ENCODE results near the gene KRTAP6-3. TPM values are rescaled to one million over a fixed set of nuclear protein-coding genes. Genes with fewer than 3 reads are reported as not detected.

KRTAP6-3 gene, protein sequence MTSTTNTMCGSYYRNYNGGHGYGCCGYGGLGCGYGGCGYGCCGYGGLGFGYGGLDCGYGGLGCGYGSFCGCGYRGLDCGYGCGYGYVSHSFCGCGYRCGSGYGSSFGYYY
- not detected for total RNA-seq

DNA sequence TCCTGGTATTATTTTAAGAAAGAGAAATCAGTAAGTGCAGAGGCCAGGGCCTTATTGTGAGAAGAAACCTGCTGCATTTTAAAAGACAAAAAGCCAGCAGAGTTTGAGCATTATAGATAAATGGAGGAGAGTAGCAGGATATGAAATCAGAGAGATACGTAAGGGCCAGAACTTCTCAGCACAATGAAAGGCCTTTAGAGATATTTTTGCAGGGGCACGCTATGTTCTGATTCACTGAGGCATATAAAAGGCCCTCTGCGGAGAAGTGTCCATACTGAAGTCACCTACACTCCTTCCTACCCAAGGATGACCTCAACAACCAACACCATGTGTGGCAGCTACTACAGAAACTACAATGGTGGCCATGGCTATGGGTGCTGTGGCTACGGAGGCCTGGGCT, at the start of gene KRTAP6-3:
Gene KRTAP6-3 (plus strand): TSS at position 301 of the 400 bp plus-strand sequence. CDS start 6 bp downstream, at position 307.
- no peak for DNase-seq

DNA sequence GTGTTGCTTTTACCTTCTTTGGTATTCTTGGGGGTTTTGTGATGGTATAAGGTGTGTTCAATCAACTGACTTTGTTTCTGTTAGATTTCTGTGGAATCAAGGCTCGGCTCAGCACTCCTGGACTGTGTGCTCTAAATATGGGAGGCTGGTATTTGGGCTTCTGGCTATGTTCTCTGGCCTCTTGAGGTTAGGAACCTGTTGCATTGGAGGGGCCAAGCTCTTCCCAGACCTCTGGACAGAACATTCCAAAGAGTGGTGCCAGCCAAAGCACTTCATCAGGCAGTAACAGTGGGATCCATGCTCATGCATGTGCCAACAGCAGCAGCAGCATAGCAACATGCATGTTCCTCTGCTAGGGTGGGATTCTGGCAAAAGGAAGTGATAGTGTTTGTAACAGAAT, 39.5 kb upstream of the KRTAP6-3 start:
- no peak for DNase-seq

DNA sequence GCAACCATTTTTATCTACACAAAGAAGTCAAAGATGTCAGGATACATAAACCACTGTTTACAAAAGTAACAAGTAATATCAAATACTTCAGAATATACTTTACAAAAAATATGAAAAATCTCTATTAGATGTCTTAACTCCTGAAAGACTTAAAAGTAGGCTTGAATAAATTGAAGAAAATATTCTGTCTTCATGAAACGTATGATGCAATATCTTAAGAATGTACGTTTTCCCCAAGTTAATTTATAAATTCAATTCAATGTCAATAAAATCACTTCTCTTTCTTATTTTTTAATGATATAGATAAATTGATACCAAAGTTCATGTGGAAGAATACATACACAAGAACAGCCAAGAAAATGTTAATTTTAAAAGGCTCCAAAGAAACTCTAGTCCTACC, 37.1 kb upstream of the KRTAP6-3 start:
- DNase-seq, result no peak

DNA sequence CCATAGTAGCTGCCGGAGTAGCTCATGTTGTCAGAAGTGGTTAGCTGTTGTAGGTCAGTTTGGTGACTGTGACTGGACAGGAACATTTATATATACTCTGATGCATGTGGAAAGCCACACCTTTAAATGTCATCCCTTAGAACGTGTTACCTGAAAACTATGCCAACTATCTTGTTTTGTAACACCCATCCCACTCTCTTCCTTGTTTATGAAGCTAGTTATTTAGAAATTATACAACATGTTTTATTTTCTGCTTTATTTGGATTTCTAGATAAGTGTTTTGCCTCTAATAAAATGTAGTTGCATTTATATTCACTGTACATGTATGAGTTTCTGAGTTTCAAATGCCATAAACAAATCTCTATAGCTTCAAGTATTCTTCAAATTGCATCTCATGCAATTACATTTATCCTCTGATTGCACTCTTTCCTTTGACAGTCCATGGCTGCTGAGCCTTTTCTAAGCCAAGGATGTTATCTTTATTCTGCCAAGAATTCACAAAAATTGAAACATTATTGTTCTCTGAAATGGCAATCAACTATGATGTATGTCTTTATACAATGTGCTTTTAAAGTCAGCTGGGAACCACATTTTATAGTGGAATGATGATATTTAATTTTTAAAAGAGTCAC, 30.9 kb upstream of the KRTAP6-3 start, which contains the start of gene KRTAP19-7:
Gene KRTAP19-7 (minus strand): TSS at position 51 of the 632 bp plus-strand sequence. CDS start 25 bp downstream, at position 26.
- no peak for DNase-seq

DNA sequence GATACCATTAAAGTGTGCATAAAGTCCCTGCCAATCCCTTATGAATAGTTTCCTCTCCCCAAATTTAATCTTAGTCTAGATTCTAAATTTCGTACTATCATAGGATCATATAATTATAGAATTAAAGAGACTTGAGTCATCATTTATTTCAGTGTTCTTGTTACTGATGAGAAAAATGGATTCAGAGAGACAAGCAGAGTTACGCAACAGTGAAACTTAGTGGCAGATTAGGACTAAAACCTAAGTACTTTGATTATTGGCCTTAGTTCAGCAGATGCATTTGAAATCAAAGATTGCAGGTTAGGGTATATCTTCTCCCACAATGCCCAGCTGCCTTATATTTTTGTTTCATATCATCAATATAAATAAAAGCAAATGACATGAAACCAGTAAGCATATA, 30.3 kb upstream of the KRTAP6-3 start:
- DNase-seq, result no peak

DNA sequence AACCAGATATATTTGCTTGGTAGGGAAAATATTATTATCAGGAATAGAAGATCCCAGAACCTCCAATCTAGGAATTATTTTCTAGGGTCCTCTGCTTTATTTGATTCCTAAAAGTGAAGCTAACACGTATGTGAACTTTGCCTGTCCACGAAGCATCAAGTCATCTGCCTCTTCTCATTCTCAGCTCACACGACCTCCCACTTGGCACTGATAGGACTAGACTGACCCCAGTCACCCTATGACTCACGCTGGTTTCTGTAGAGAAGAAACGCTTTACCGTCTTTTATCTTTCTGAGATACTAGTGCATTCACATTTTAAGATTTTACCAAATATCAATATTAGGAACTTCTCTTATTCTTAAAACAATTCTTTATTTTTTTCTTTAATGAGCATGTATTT, 29.2 kb upstream of the KRTAP6-3 start:
- no peak for DNase-seq

DNA sequence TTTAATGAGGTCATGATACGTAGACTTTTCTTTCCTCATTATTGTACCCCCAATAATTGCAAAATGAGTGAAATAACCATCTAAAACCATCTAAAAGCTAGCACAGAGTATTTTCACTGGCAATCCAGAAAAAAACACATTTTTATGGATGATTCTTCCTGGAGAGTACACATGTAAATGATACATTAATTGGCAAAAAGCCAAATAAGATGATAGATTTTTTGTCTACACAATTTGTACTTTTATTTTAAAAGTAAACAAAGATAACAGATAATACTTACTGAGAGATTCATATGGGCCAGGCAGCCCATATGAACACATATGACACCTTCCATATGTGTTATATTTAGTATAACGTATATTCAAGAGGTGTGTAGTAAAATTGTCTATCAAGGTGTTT, 28.6 kb upstream of the KRTAP6-3 start:
- DNase-seq, result no peak

DNA sequence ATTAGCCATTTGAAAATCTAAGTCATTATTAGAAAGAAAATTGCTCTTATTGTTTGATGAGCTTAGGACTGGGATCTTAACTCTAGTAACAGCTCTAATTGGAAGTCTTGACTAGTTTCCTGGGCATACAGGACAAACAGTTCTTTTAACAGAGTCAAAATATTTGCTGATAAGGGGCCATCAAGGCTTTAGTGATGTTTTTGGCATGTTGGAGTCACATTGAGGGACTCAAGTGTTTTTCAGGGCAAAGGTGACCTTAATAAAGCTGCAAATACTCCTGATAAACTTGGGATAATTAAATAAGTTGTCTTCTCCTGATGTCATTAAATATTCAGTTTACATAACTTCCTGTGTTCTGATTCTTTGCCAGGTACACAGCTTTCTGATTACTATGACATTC, 24.6 kb upstream of the KRTAP6-3 start:
- DNase-seq, result no peak

DNA sequence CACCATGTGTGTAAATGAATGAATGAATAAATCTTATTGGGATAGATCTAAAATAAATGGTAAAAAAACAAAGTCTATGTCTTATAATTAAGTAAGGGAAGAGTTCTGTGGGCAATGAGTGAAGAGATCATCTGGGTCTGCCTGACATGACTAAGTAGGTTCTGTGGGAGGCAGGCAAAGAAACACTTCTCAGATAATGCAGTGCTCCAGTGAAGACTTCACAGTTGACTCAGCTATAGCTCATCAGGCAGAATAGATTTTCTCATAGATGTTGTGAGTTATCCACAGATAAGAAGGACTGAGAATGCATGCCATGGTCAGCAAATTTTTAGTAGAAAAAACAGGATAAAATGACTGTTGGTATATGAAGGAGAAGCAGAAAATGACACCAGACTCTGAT, 14.5 kb upstream of the KRTAP6-3 start:
- DNase-seq, result no peak

DNA sequence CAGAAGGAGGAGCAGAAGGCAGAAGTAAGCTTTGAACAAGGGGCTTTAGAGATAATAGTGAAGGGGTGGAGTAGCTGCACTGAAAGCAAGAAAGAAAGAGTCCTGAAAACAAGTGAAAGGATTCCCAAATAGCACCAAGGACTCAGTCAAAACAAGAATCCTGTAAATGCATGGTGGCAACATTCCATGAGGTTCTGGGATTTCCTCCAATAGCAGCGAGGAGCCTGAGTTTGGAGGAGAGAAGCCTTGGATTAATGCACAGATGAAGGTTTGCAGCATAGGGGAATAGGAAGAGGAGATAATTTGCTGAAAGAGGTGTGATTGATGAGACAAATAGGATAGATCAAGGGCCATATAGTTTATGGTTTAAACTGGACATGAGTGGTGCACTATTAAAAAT, 12.9 kb upstream of the KRTAP6-3 start:
- no peak for DNase-seq

DNA sequence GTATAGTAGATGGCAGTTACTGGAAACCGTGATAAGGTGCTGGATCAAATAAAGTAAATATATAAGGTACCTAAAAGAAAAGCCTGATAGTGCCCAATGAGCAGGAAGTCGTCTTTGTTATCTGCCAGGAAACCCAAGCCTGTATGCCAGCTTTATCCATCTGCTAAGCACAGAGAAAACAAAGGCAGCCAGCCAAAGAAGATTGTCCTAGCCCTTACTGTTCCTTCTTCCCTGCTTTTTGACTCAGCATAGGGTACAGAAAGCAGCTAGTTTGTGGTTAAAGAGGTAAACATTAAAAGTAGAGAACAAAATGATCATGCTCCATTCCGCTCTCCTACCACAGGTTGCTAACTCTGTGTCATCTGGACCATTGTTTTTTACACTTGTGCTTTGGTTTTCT, 12.1 kb upstream of the KRTAP6-3 start:
- no peak for DNase-seq

DNA sequence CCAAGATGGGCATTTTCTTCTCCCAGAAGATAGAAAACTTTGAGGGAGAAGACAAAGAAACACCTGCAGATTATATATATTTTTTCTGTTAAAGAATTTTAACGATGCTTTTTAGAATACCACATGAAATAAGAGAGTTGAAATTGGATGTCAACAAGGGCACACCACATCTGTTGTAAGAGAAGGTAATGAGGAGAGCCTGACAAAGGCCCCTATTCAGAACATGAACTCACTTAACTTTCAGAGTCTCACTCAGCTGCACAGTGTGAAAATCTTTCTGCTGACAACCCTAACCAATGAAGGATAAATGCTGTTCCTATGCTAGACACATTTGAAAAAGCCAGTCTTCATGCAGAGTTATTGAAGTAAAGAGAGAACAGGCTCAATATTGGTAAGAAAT, 9.4 kb upstream of the KRTAP6-3 start:
- no peak for DNase-seq

DNA sequence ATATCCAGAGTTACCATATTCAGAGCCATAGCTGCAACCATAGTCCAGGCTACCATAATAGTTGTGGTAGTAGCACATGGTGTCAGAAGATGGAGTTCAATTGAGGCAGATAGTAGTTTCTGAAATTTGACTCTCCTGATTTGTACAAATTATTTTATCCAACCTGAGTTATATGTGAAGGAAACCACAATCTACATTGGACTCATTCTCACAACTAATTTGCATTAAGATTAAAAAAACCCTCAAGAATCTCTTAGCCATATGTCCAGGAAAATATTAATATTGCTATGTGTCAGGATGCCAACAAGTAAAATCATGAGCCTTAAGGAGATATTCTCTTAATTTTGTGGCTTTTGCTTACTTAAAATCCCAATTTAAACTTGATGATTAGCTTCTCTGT, 1.9 kb upstream of the KRTAP6-3 start, which contains the start of gene KRTAP22-2:
Gene KRTAP22-2 (minus strand): TSS at position 101 of the 400 bp plus-strand sequence.
- no peak for DNase-seq

DNA sequence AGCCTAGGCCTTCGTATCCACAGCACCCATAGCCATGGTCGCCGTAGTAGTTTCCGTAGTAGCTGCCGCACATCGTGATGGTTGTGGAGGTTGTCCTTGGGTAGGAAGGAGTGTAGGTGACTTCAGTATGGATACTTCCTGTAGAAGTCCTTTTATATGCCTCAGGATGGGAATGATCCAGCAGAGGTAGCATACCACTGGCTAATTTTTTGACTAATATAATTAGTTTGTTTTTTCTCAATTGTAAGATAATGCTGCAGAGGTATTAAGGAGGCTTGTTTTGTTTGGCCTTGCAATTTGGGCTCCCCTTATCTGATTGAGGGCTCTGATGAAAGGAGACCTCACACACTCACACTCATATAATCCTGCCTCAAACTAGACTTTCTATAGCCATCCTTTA, 6.6 kb downstream of the KRTAP6-3 start, which contains the start of gene KRTAP6-2:
Gene KRTAP6-2 (minus strand): TSS at position 101 of the 400 bp plus-strand sequence. CDS start 28 bp downstream, at position 73.
- no peak for DNase-seq

DNA sequence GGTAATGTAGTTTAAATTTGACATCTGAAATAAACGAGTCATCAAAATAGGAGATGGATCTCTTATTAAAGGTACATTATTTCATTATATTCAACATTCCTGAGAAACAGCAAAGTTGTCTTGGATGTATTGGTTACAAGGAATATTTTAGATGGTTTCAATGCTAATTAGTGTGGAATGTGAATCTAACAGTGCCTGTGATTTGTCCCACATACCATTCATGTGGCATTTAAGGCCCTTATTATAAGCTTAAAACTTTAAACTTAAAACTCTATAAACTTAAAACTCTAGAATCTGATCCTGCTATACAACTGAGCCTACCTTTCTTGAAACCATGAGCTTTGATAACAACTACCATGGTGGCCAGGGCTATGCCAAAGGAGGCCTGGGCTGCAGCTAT, 8.5 kb downstream of the KRTAP6-3 start, which contains the start of gene KRTAP22-1:
Gene KRTAP22-1 (plus strand): TSS at position 301 of the 400 bp plus-strand sequence.
- DNase-seq, result no peak

DNA sequence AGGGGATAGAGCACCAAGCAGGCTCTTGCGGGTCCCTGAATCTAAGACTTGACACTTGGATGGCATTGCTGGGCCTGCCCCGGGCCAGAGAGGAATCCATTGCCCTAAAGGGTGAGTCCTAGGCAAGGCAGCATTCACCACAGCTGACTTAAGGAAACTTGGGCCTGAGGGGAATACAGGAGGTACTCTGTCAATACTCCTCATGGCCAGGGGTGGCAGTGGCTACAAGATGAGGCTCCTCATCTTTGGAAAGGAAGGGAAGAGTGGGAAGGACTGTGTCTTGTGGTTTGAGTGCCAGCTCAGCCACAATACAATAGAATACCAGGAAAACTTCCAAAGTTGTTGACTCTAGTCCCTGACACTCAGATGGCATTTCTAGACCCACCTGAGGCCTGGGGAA, 13.7 kb downstream of the KRTAP6-3 start:
- DNase-seq, result no peak

DNA sequence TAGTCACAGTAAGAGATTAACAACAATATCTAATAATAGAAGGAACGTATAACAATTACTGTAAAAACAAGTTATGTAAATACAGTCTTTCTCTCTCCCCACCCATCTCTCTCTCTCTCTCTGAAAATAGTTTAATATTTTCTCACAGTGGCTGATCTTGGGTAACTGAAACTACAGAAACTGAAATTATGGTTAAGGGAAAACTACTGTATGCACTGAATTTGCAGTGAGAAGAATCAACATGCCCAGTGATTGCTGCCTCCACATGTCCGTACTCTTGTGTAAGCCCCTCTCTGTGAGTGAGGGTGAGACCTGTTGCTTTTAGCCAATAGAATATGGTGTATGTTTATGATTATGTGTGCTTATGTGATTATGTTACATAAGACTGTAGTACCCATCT, 19.9 kb downstream of the KRTAP6-3 start:
- no peak for DNase-seq

DNA sequence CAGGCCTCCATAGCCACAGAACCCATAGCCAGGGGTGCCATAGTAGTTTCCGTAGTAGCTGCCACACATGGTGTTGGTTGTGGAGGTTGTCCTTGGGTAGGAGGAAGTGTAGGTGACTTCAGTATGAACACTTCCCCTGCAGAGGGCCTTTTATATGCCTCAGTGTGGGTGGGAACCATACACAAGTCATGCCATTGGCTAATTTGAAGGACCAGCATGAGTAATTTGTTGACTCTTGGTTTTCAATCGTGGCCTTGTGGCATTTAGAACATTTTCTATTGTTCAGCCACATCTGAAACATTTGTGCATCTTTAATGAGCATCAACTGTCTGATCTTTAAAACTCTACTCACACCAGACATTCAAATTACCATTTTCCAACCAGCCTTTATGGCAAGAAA, 21.6 kb downstream of the KRTAP6-3 start, which contains the start of gene KRTAP6-1:
Gene KRTAP6-1 (minus strand): TSS at position 95 of the 400 bp plus-strand sequence. CDS start 26 bp downstream, at position 69.
- no peak for DNase-seq

DNA sequence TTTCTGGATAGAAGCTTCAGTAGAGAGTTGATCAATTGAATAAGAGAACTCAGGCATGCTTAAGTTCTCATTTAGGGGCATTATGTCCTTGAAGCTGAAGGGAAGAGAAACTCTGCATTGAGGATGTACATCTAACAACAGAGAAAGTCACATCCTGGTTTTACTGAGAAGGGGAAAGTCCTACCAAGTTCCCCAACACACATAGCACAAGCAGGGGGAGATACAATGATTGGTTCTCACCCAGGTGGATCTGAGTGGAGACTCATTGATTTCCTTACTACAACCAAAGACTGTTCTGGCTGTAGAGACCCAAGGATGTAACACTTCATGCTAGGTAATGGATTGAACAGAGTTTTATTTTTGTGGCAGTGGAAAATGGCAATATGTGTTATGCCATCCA, 23.0 kb downstream of the KRTAP6-3 start:
- no peak for DNase-seq

DNA sequence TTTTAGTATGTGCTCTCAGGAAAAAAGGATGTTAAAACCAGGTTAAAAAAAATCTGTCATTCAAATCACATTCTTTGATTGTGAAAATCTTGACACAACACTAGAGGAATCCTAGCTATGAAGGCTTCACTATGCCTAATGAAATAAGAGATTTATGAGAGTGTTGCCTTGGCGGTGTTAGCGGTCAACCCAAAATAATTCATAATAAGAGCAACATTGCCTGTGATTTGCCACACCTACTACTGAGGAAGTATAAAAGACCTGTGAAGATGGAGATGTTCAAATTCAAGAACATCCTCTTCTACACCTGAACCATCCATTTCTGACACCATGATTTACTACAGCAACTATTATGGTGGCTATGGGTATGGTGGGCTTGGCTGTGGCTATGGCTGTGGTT, 23.9 kb downstream of the KRTAP6-3 start, which contains the start of gene KRTAP20-1:
Gene KRTAP20-1 (plus strand): TSS at position 301 of the 400 bp plus-strand sequence. CDS start 30 bp downstream, at position 331.
- DNase-seq, result no peak

DNA sequence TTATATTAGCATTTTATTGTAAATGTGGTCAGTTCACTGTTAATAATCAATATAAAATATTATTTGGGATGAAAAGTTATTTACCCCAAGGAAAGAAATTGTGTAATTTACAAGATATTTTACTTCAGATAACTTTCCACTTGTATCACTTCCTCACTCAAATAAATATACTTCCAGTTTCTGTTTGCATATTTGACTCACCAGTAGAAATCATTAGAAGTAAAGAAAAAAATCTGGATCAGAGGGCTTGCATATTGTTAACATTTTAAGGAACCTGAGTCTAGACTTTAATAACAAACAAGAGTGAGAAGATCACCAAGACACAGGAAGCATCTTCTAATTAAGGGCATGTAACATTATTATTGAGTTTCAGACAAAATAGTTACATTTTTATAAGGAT, 27.8 kb downstream of the KRTAP6-3 start:
- no peak for DNase-seq

DNA sequence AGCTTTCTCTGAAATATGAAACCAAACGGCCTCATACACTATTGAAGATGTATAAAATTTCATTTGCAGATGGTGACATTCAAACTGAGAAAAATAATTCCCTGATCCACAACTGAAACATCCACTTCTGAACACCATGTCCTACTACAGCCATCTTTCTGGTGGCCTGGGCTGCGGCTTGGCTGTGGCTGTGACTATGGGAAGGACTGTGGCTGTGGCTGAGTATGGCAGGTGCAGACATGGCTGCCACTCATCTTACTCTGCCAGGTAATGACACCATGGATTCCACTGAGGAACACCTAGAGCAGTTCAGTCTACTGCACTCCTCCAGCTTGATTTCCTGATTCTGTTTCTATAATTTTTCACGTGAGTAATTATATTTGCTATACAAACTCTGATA, 28.3 kb downstream of the KRTAP6-3 start, which contains the start of gene KRTAP20-4:
Gene KRTAP20-4 (plus strand): TSS at position 106 of the 400 bp plus-strand sequence.
- no peak for DNase-seq

DNA sequence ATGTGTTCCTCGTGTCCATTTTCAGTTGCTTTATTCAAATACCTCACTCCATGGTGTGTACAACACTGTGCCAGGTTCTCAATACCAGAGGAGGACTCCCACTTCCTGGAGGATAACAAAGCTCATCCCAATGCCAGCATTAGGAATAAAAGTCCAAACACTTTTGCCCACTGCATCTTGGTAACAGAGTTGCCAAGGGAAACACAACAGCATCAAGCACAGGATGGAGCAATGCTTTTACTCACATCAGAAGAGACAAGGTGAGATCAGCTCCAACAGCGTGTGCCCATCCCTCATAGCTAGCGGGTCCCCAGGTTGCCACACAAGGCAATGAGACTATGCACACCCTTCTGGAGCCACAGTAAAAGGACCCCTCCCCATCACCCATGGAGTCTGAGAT, 31.1 kb downstream of the KRTAP6-3 start:
- DNase-seq, result no peak
